ENCODE results near the gene NEK1. TPM values are rescaled to one million over a fixed set of nuclear protein-coding genes. Genes with fewer than 3 reads are reported as not detected.

The NEK1 gene
- total and polyA plus RNA-seq, 2 experiments from 2014 or later, result 9.3 to 19.5 TPM

DNA sequence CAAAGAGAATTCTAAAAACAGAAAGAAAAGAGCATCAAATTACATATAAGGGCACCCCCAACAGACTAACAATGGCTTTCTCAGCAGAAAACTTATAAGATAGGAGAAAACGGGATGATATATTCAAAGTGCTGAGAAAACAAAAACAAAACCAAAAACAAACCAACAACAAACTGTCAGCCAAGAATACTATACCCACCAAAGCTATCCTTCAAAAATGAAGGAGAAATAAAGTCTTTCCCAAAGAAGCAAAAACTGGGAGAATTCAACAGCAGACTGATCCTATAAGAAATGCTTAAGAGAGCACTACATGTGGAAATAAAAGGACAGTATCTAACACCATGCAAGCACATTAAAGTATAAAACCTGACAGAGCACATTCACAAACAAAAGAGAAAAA is 168.6 kb downstream of the NEK1 start:
- Mint-ChIP-seq H3K9me3 (peaks cover 15% of the 10 kb centered on the region), H3K36me3 (ENCODE audit: low read depth) (peaks cover 36% of the 10 kb centered on the region), H3K27me3 (ENCODE audit: insufficient read depth, low read depth, poor library complexity) (peaks cover 8% of the 10 kb centered on the region), H3K27ac (no peak overlapping the region), H3K4me3 (no peak overlapping the region), H3K4me1 (peaks cover 2% of the 10 kb centered on the region; the same call in 1 of the 3 replicates)
- DNase-seq (ENCODE audit: low spot score) (no peak), ATAC-seq (no peak)
- TF ChIP-seq, protein P1, sequence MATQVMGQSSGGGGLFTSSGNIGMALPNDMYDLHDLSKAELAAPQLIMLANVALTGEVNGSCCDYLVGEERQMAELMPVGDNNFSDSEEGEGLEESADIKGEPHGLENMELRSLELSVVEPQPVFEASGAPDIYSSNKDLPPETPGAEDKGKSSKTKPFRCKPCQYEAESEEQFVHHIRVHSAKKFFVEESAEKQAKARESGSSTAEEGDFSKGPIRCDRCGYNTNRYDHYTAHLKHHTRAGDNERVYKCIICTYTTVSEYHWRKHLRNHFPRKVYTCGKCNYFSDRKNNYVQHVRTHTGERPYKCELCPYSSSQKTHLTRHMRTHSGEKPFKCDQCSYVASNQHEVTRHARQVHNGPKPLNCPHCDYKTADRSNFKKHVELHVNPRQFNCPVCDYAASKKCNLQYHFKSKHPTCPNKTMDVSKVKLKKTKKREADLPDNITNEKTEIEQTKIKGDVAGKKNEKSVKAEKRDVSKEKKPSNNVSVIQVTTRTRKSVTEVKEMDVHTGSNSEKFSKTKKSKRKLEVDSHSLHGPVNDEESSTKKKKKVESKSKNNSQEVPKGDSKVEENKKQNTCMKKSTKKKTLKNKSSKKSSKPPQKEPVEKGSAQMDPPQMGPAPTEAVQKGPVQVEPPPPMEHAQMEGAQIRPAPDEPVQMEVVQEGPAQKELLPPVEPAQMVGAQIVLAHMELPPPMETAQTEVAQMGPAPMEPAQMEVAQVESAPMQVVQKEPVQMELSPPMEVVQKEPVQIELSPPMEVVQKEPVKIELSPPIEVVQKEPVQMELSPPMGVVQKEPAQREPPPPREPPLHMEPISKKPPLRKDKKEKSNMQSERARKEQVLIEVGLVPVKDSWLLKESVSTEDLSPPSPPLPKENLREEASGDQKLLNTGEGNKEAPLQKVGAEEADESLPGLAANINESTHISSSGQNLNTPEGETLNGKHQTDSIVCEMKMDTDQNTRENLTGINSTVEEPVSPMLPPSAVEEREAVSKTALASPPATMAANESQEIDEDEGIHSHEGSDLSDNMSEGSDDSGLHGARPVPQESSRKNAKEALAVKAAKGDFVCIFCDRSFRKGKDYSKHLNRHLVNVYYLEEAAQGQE (IDR thresholded peaks at IDR 0.05; ENCODE audit: unreplicated experiment), result no peak
- TF ChIP-seq NANOG (IDR thresholded peaks at IDR 0.05; ENCODE audit: borderline replicate concordance), result no peak
- TF ChIP-seq ZNF114 (CRISPR knock-in tag; IDR thresholded peaks at IDR 0.05), result no peak
- TF ChIP-seq EZH2phosphoT487 (IDR thresholded peaks at IDR 0.05; ENCODE audit: unreplicated experiment), result no peak
- TF ChIP-seq, protein P2, sequence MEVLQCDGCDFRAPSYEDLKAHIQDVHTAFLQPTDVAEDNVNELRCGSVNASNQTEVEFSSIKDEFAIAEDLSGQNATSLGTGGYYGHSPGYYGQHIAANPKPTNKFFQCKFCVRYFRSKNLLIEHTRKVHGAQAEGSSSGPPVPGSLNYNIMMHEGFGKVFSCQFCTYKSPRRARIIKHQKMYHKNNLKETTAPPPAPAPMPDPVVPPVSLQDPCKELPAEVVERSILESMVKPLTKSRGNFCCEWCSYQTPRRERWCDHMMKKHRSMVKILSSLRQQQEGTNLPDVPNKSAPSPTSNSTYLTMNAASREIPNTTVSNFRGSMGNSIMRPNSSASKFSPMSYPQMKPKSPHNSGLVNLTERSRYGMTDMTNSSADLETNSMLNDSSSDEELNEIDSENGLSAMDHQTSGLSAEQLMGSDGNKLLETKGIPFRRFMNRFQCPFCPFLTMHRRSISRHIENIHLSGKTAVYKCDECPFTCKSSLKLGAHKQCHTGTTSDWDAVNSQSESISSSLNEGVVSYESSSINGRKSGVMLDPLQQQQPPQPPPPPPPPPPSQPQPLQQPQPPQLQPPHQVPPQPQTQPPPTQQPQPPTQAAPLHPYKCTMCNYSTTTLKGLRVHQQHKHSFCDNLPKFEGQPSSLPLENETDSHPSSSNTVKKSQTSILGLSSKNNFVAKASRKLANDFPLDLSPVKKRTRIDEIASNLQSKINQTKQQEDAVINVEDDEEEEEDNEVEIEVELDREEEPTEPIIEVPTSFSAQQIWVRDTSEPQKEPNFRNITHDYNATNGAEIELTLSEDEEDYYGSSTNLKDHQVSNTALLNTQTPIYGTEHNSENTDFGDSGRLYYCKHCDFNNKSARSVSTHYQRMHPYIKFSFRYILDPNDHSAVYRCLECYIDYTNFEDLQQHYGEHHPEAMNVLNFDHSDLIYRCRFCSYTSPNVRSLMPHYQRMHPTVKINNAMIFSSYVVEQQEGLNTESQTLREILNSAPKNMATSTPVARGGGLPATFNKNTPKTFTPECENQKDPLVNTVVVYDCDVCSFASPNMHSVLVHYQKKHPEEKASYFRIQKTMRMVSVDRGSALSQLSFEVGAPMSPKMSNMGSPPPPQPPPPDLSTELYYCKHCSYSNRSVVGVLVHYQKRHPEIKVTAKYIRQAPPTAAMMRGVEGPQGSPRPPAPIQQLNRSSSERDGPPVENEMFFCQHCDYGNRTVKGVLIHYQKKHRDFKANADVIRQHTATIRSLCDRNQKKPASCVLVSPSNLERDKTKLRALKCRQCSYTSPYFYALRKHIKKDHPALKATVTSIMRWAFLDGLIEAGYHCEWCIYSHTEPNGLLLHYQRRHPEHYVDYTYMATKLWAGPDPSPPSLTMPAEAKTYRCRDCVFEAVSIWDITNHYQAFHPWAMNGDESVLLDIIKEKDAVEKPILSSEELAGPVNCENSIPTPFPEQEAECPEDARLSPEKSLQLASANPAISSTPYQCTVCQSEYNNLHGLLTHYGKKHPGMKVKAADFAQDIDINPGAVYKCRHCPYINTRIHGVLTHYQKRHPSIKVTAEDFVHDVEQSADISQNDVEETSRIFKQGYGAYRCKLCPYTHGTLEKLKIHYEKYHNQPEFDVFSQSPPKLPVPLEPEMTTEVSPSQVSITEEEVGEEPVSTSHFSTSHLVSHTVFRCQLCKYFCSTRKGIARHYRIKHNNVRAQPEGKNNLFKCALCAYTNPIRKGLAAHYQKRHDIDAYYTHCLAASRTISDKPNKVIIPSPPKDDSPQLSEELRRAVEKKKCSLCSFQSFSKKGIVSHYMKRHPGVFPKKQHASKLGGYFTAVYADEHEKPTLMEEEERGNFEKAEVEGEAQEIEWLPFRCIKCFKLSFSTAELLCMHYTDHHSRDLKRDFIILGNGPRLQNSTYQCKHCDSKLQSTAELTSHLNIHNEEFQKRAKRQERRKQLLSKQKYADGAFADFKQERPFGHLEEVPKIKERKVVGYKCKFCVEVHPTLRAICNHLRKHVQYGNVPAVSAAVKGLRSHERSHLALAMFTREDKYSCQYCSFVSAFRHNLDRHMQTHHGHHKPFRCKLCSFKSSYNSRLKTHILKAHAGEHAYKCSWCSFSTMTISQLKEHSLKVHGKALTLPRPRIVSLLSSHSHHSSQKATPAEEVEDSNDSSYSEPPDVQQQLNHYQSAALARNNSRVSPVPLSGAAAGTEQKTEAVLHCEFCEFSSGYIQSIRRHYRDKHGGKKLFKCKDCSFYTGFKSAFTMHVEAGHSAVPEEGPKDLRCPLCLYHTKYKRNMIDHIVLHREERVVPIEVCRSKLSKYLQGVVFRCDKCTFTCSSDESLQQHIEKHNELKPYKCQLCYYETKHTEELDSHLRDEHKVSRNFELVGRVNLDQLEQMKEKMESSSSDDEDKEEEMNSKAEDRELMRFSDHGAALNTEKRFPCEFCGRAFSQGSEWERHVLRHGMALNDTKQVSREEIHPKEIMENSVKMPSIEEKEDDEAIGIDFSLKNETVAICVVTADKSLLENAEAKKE (CRISPR knock-in tag; IDR thresholded peaks at IDR 0.05), result no peak
- TF ChIP-seq ZNF331 (CRISPR knock-in tag; IDR thresholded peaks at IDR 0.05; ENCODE audit: low read depth), result no peak
- TF ChIP-seq CREB1 (CRISPR knock-in tag; IDR thresholded peaks at IDR 0.05; ENCODE audit: low read depth), result no peak
- no peak for TF ChIP-seq JUNB (IDR thresholded peaks at IDR 0.05; ENCODE audit: unreplicated experiment)
- no peak for TF ChIP-seq STAT1 (IDR thresholded peaks at IDR 0.05; ENCODE audit: unreplicated experiment)
- TF ChIP-seq, protein P3, sequence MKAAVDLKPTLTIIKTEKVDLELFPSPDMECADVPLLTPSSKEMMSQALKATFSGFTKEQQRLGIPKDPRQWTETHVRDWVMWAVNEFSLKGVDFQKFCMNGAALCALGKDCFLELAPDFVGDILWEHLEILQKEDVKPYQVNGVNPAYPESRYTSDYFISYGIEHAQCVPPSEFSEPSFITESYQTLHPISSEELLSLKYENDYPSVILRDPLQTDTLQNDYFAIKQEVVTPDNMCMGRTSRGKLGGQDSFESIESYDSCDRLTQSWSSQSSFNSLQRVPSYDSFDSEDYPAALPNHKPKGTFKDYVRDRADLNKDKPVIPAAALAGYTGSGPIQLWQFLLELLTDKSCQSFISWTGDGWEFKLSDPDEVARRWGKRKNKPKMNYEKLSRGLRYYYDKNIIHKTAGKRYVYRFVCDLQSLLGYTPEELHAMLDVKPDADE (IDR thresholded peaks at IDR 0.05), result no peak
- TF ChIP-seq EZH2 (IDR thresholded peaks at IDR 0.05; ENCODE audit: low read depth, unreplicated experiment), result no peak
- no peak for TF ChIP-seq POLR2AphosphoS5 (IDR thresholded peaks at IDR 0.05; ENCODE audit: low read depth)
- TF ChIP-seq, protein P4, sequence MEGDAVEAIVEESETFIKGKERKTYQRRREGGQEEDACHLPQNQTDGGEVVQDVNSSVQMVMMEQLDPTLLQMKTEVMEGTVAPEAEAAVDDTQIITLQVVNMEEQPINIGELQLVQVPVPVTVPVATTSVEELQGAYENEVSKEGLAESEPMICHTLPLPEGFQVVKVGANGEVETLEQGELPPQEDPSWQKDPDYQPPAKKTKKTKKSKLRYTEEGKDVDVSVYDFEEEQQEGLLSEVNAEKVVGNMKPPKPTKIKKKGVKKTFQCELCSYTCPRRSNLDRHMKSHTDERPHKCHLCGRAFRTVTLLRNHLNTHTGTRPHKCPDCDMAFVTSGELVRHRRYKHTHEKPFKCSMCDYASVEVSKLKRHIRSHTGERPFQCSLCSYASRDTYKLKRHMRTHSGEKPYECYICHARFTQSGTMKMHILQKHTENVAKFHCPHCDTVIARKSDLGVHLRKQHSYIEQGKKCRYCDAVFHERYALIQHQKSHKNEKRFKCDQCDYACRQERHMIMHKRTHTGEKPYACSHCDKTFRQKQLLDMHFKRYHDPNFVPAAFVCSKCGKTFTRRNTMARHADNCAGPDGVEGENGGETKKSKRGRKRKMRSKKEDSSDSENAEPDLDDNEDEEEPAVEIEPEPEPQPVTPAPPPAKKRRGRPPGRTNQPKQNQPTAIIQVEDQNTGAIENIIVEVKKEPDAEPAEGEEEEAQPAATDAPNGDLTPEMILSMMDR (conservative IDR thresholded peaks at IDR 0.05; ENCODE audit: low read depth in 2 of 2), result no peak
- Histone ChIP-seq H3K27ac (ENCODE audit: low read depth) (no peak overlapping the region), H3K4me3 (no peak overlapping the region), H2AFZ (no peak overlapping the region), H3F3A (replicated peaks; ENCODE audit: low read depth) (no peaks in the 10 kb centered on the region), H3K79me2 (replicated peaks; ENCODE audit: insufficient read depth) (no peaks in the 10 kb centered on the region), H3K4me2 (no peak overlapping the region), H4K20me1 (replicated peaks; ENCODE audit: insufficient read depth) (no peaks in the 10 kb centered on the region), H3K36me3 (ENCODE audit: insufficient read depth) (0 out of 2 replicates have a peak, but pooled peaks cover 4% of the 10 kb centered on the region), H3K9me2 (ENCODE audit: insufficient read depth) (no peaks in the 10 kb centered on the region; the same call in 1 of the 2 replicates), H3K27me3 (ENCODE audit: insufficient read depth) (no peaks in the 10 kb centered on the region), H3K4me1 (ENCODE audit: insufficient read depth) (no peaks in the 10 kb centered on the region)
